C4-2B (cell line): ENCODE results near the gene AFAP1L2.

Experiments used
- ZFX ChIP-seq: fragments of 450-650 bp; IDR thresholded peaks from 2 replicates; pipeline ENCODE4 v1.6.1; 2017
- TF ChIP-seq, protein P1 (sequence below): fragments of 450-650 bp; conservative IDR thresholded peaks from 2 replicates; pipeline ENCODE4 v1.5.1; 2017; ENCODE audit warnings: mild to moderate bottlenecking

DNA sequence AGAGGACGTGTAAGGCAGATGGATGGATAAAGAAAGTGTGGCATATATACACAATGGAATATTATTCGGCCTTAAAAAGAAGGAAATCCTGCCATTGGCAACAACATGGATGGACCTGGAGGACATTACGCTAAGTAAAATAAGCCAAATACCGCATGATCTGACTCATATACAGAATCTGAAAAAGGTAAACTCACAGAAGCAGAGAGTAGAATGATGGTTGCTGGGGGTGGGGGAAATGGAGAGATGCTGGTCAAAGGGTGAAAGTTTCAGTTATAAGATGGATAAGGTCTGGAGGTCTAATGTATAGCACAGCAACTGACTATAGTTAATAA, 36.3 kb downstream of the AFAP1L2 start:
- TF ChIP-seq, protein P1, sequence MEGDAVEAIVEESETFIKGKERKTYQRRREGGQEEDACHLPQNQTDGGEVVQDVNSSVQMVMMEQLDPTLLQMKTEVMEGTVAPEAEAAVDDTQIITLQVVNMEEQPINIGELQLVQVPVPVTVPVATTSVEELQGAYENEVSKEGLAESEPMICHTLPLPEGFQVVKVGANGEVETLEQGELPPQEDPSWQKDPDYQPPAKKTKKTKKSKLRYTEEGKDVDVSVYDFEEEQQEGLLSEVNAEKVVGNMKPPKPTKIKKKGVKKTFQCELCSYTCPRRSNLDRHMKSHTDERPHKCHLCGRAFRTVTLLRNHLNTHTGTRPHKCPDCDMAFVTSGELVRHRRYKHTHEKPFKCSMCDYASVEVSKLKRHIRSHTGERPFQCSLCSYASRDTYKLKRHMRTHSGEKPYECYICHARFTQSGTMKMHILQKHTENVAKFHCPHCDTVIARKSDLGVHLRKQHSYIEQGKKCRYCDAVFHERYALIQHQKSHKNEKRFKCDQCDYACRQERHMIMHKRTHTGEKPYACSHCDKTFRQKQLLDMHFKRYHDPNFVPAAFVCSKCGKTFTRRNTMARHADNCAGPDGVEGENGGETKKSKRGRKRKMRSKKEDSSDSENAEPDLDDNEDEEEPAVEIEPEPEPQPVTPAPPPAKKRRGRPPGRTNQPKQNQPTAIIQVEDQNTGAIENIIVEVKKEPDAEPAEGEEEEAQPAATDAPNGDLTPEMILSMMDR = no peak
- no peak for TF ChIP-seq ZFX
